Epithelial cell of esophagus (primary cell): ENCODE measurements around the gene R3HDM2.

Experiments
- DNase-seq: peaks from one replicate; pipeline ENCODE4 v3.0.0; 2010; ENCODE audit warnings: low read depth
- H3K4me3 ChIP-seq: 2 replicates; pipeline ENCODE4 v1.5.1; 2011; ENCODE audit warnings: mild to moderate bottlenecking, low read length, control low read depth
- CTCF ChIP-seq: IDR thresholded peaks from 2 replicates; pipeline ENCODE4 v1.5.1; 2011; ENCODE audit warnings: low read depth, mild to moderate bottlenecking, low read length, control low read depth, inconsistent platforms; ENCODE audit not compliant: insufficient read depth; ENCODE audit errors: missing control alignments

Gene R3HDM2

GRCh38 chr12:57239587-57240065 is 191.2 kb downstream of the R3HDM2 start:
- DNase-seq = no peak
- TF ChIP-seq CTCF = no peak
- peak overlapping the region; percentile 48 for H3K4me3 ChIP-seq

GRCh38 chr12:57238854-57239554 is 191.8 kb downstream of the R3HDM2 start:
- DNase-seq = peak; percentile 86
- TF ChIP-seq CTCF = peak; percentile 95

GRCh38 chr12:57237932-57238853 is 192.7 kb downstream of the R3HDM2 start:
- DNase-seq = no peak
- no peak for TF ChIP-seq CTCF
- peak overlapping the region; percentile 38 for H3K4me3 ChIP-seq

More at GRCh38 chr12:57238854-57239554, 191.8 kb downstream of the R3HDM2 start:
- peak overlapping the region; percentile 48 for H3K4me3 ChIP-seq

GRCh38 chr12:57237596-57237931 is 193.3 kb downstream of the R3HDM2 start:
- no peak overlapping the region for H3K4me3 ChIP-seq
- TF ChIP-seq CTCF = no peak
- DNase-seq = peak; percentile 58

GRCh38 chr12:57236925-57237595 is 193.8 kb downstream of the R3HDM2 start:
- TF ChIP-seq CTCF = no peak
- DNase-seq = no peak
- peak overlapping the region; percentile 44 for H3K4me3 ChIP-seq

- DNase-seq = peak; percentile 62
- TF ChIP-seq CTCF = no peak
- peak overlapping the region; percentile 44 for H3K4me3 ChIP-seq
These were observed 194.5 kb downstream of the R3HDM2 start for GRCh38 chr12:57236201-57236924.
